Activated effector memory CD4-positive, alpha-beta T cell treated with anti-CD3 and anti-CD28 coated beads, Interleukin-2, amount 50 U/mL, for 16 hours (primary cell): ENCODE measurements around the gene CGB1.

Experiments used
- DNase-seq: peaks from one replicate; pipeline ENCODE4 v3.0.0-alpha.2; 2020

Gene CGB1

GRCh38 chr19:49020931-49021895 lies 15.5 kb downstream of the CGB1 start:
- DNase-seq: no peak

- no peak for DNase-seq
These were observed 16.4 kb downstream of the CGB1 start for GRCh38 chr19:49020342-49020741.

- peak; percentile 88 for DNase-seq
These were observed 17.3 kb downstream of the CGB1 start for GRCh38 chr19:49019242-49019932.

- peak; percentile 66 for DNase-seq
These were observed 18.1 kb downstream of the CGB1 start for GRCh38 chr19:49018388-49019241.

GRCh38 chr19:49017666-49018351 lies 18.9 kb downstream of the CGB1 start:
- DNase-seq: peak; percentile 88

- no peak for DNase-seq
These were observed 19.5 kb downstream of the CGB1 start, which contains the start of gene LHB for GRCh38 chr19:49017041-49017665. Gene LHB, minus strand, starts transcription at chr19:49017091. Its CDS starts 10 bp downstream, at chr19:49017081.

GRCh38 chr19:49016067-49016839 lies 20.4 kb downstream of the CGB1 start:
- DNase-seq: no peak

GRCh38 chr19:49014870-49015255 lies 21.8 kb downstream of the CGB1 start:
- DNase-seq: no peak

- DNase-seq: no peak
These were observed 22.4 kb downstream of the CGB1 start for GRCh38 chr19:49014123-49014869.

- DNase-seq: no peak
These were observed 25.5 kb downstream of the CGB1 start for GRCh38 chr19:49011194-49011593.

GRCh38 chr19:49010453-49010852 lies 26.2 kb downstream of the CGB1 start:
- DNase-seq: no peak

GRCh38 chr19:49009828-49010227 lies 26.9 kb downstream of the CGB1 start:
- DNase-seq: no peak

- no peak for DNase-seq
These were observed 29.8 kb downstream of the CGB1 start for GRCh38 chr19:49006905-49007304.

GRCh38 chr19:49004964-49005614 lies 31.6 kb downstream of the CGB1 start:
- no peak for DNase-seq

- DNase-seq: no peak
These were observed 32.6 kb downstream of the CGB1 start for GRCh38 chr19:49004133-49004532.

GRCh38 chr19:48999481-49000325 lies 37.0 kb downstream of the CGB1 start:
- DNase-seq: peak; percentile 89

GRCh38 chr19:48997972-48998371 lies 38.7 kb downstream of the CGB1 start:
- peak; percentile 80 for DNase-seq

GRCh38 chr19:48994035-48994386 lies 42.7 kb downstream of the CGB1 start:
- DNase-seq: no peak
